Sigmoid colon (tissue), 7 donors: Measurements from ENCODE around the gene INAVA. TPM values are rescaled to one million over a fixed set of nuclear protein-coding genes. Genes with fewer than 3 reads are reported as not detected.
A peak's percentile ranks its signal among the peaks of the same experiment; 100 is the strongest.

Experiments used
- DNase-seq: peaks from one replicate; pipeline ENCODE4 v3.0.0-alpha.2; 2019
- H3K27ac ChIP-seq, 4 donors: fragments of 200-600 bp; sonication (generic); one replicate each; pipeline ENCODE4 v1.5.1; 2016 to 2019; ENCODE audit warnings: mild to moderate bottlenecking in 1 of 4
- H3K27me3 ChIP-seq, 3 donors: fragments of 200-600 bp; sonication (generic); one replicate each; pipeline ENCODE4 v1.5.1; 2019; ENCODE audit warnings: mild to moderate bottlenecking in 1 of 3
- H3K36me3 ChIP-seq, 4 donors: fragments of 200-600 bp; sonication (generic); one replicate each; pipeline ENCODE4 v1.5.1; 2016 to 2019
- H3K4me1 ChIP-seq, 4 donors: fragments of 200-600 bp; sonication (generic); one replicate each; pipeline ENCODE4 v1.5.1; 2017 to 2019
- H3K4me3 ChIP-seq, 4 donors: fragments of 200-600 bp; sonication (generic); one replicate each; pipeline ENCODE4 v1.5.1; 2017 to 2019; ENCODE audit warnings: mild to moderate bottlenecking in 2 of 4, moderate library complexity in 1 of 4
- H3K9me3 ChIP-seq, 4 donors: fragments of 200-600 bp in 3 of 4; sonication (generic) in 3 of 4; one replicate each; pipeline versions ENCODE4 v1.5.1 to v1.6.1; 2013 to 2019
- CTCF ChIP-seq, 4 experiments: fragments of 450-650 bp in 3 of 4; fragments of 200-600 bp in 1 of 4; IDR thresholded peaks; one replicate each; pipeline ENCODE4 v1.5.1; 2016 to 2019; ENCODE audit warnings: antibody characterized with exemption in 4 of 4, mild to moderate bottlenecking in 3 of 4, moderate library complexity in 2 of 4
- EP300 ChIP-seq, 4 donors: sonication (generic); formaldehyde crosslinking; IDR thresholded peaks; one replicate each; pipeline ENCODE4 v1.6.1; 2017; ENCODE audit warnings: antibody characterized with exemption in 4 of 4
- POLR2A ChIP-seq, 2 donors: fragments of 450-650 bp; IDR thresholded peaks; one replicate each; pipeline ENCODE4 v1.6.1; 2016; ENCODE audit warnings: antibody characterized with exemption in 2 of 2, mild to moderate bottlenecking in 2 of 2, moderate library complexity in 2 of 2
- POLR2AphosphoS5 ChIP-seq, 4 donors: sonication (generic); formaldehyde crosslinking; IDR thresholded peaks; one replicate each; pipeline ENCODE4 v1.6.1; 2017; ENCODE audit warnings: antibody characterized with exemption in 4 of 4
- WGBS, 2 donors: extraction: QIAGEN DNeasy Blood & Tissue Kit; methylation state at CpG; one replicate each; pipeline ENCODE4 v1.1.7; 2013; 5-methylcytosine and 5-hydroxymethylcytosine counted together
- intact Hi-C: fragments of 100-400 bp; cut with DNase I; formaldehyde crosslinking; loops from one replicate; pipeline ENCODE4 v1.15.1; 2023
- polyA plus RNA-seq, 3 donors: library from polyadenylated mRNA; stranded (reverse); fragments of 200-250 nt; gene quantifications; one replicate each; pipeline ENCODE4 v1.2.3, GENCODE V29; 2013
- total RNA-seq, 4 donors: library from RNA; depleted of rRNA; stranded (reverse); fragments of >200 nt; gene quantifications; one replicate each; pipeline ENCODE4 v1.1.0, GENCODE V29; 2016
- donor health status: healthy with polysubstance abuse.
- donor health status: Bipolar disorder and iron deficiency.
- donor health status: healthy.

Gene INAVA
- total RNA-seq (1 to 10 TPM in 1 of 4 donors, under 1 TPM in 3; 0.27 to 1.4 (median 0.44) TPM), polyA plus RNA-seq (100 to 1,000 TPM in 2 of 3 donors, 10 to 100 TPM in 1; 78.9 to 176 (median 138) TPM)

- WGBS, 2 donors = 18 to 71% methylated on average over 15 of the region's 15 CpGs
- intact Hi-C loops = no loop called here
- H3K9me3 ChIP-seq = no peaks in the 10 kb centered on the region
- no peak for TF ChIP-seq CTCF (IDR thresholded peaks at IDR 0.05)
- TF ChIP-seq POLR2AphosphoS5 (IDR thresholded peaks at IDR 0.05) = peak in 1 of 4 donors; percentile 56
- TF ChIP-seq EP300 (IDR thresholded peaks at IDR 0.05) = no peak
- TF ChIP-seq POLR2A (IDR thresholded peaks at IDR 0.05) = peak in 1 of 2 donors; percentile 81
- no peak within 1 kb of the TSS for H3K4me3 ChIP-seq
- peaks cover 0 to 14% (median 12%) of the 10 kb centered on the region in 4 donors for H3K4me1 ChIP-seq
- H3K27me3 ChIP-seq = peaks cover 6 to 25% (median 25%) of the 10 kb centered on the region in 3 donors
- no peaks in the 10 kb centered on the region for H3K36me3 ChIP-seq
- no peak for DNase-seq
- peak within 1 kb of the TSS in 1 of 4 donors; percentile 20 for H3K27ac ChIP-seq
These were observed at the start of gene INAVA for GRCh38 chr1:200894712-200895442. TSS of gene INAVA (plus strand) at chr1:200894900. CDS start at chr1:200898401, 3,501 bp downstream.

GRCh38 chr1:200845360-200845759 is 49.3 kb upstream of the INAVA start:
- peaks cover 0 to 68% (median 19%) of the 10 kb centered on the region in 4 donors for H3K36me3 ChIP-seq
- no peaks in the 10 kb centered on the region for H3K27me3 ChIP-seq
- WGBS, 2 donors = 91 to 95% methylated on average over 4 of the region's 4 CpGs
- H3K27ac ChIP-seq = no peak overlapping the region
- no peaks in the 10 kb centered on the region for H3K4me1 ChIP-seq
- TF ChIP-seq POLR2AphosphoS5 (IDR thresholded peaks at IDR 0.05) = no peak
- no peak for TF ChIP-seq CTCF (IDR thresholded peaks at IDR 0.05)
- no peak for TF ChIP-seq EP300 (IDR thresholded peaks at IDR 0.05)
- no peak for TF ChIP-seq POLR2A (IDR thresholded peaks at IDR 0.05)
- H3K4me3 ChIP-seq = no peak overlapping the region
- intact Hi-C loops = no loop called here
- DNase-seq = no peak
- H3K9me3 ChIP-seq = no peaks in the 10 kb centered on the region

- H3K9me3 ChIP-seq = no peaks in the 10 kb centered on the region
- DNase-seq = no peak
- intact Hi-C loops = no loop called here
- no peaks in the 10 kb centered on the region for H3K4me1 ChIP-seq
- TF ChIP-seq POLR2A (IDR thresholded peaks at IDR 0.05) (no peak), POLR2AphosphoS5 (IDR thresholded peaks at IDR 0.05) (no peak)
- H3K4me3 ChIP-seq = no peak overlapping the region
- 89 to 95% methylated on average over 1 of the region's 1 CpG for WGBS, 2 donors
- no peaks in the 10 kb centered on the region for H3K27me3 ChIP-seq
- H3K36me3 ChIP-seq = peaks cover 0 to 78% (median 22%) of the 10 kb centered on the region in 4 donors
- H3K27ac ChIP-seq = no peak overlapping the region
These were observed 48.3 kb upstream of the INAVA start for GRCh38 chr1:200846398-200846797.

GRCh38 chr1:200849430-200849829 is 45.3 kb upstream of the INAVA start:
- TF ChIP-seq EP300 (IDR thresholded peaks at IDR 0.05) (no peak), POLR2AphosphoS5 (IDR thresholded peaks at IDR 0.05) (no peak), CTCF (IDR thresholded peaks at IDR 0.05) (no peak), POLR2A (IDR thresholded peaks at IDR 0.05) (no peak)
- Histone ChIP-seq H3K27me3 (no peaks in the 10 kb centered on the region), H3K27ac (no peak overlapping the region), H3K36me3 (peaks cover 0 to 92% (median 25%) of the 10 kb centered on the region in 4 donors), H3K4me3 (no peak overlapping the region), H3K9me3 (no peaks in the 10 kb centered on the region), H3K4me1 (no peaks in the 10 kb centered on the region)
- WGBS, 2 donors = 92 to 95% methylated on average over 6 of the region's 6 CpGs
- intact Hi-C loops = no loop called here
- no peak for DNase-seq

- Histone ChIP-seq H3K4me3 (no peak overlapping the region), H3K9me3 (no peaks in the 10 kb centered on the region), H3K27me3 (no peaks in the 10 kb centered on the region), H3K27ac (no peak overlapping the region), H3K4me1 (no peaks in the 10 kb centered on the region), H3K36me3 (peaks cover 0 to 96% (median 23%) of the 10 kb centered on the region in 4 donors)
- intact Hi-C loops = no loop called here
- DNase-seq = no peak
- TF ChIP-seq POLR2AphosphoS5 (IDR thresholded peaks at IDR 0.05) (no peak), POLR2A (IDR thresholded peaks at IDR 0.05) (no peak), CTCF (IDR thresholded peaks at IDR 0.05) (no peak), EP300 (IDR thresholded peaks at IDR 0.05) (no peak)
These were observed 44.1 kb upstream of the INAVA start for GRCh38 chr1:200850554-200850953.
